Spleen (tissue), 11 donors: Measurements from ENCODE around the gene DAB2. TPM values are rescaled to one million over a fixed set of nuclear protein-coding genes. Genes with fewer than 3 reads are reported as not detected.

ENCODE experiments used
- DNase-seq: peaks from one replicate; pipeline ENCODE4 v3.0.0-alpha.2; 2020
- H3K27ac ChIP-seq, 8 donors: fragments of 200-600 bp; sonication (generic) in 7 of 8; 1 replicate in 4 of 8; 2 replicates in 4 of 8; pipeline versions ENCODE4 v1.5.0 to v1.8.0; 2016 to 2021; ENCODE audit warnings: inconsistent platforms in 4 of 8, mild to moderate bottlenecking in 4 of 8, moderate library complexity in 1 of 8
- H3K27me3 ChIP-seq, 7 donors: fragments of 200-600 bp; sonication (generic) in 6 of 7; replicated peaks in 1 of 7; 1 replicate in 4 of 7; 2 replicates in 3 of 7; pipeline versions ENCODE4 v1.5.0 to v1.8.0; 2016 to 2021; ENCODE audit warnings: inconsistent platforms in 3 of 7, mild to moderate bottlenecking in 1 of 7
- H3K36me3 ChIP-seq, 6 donors: fragments of 200-600 bp; sonication (generic) in 5 of 6; 1 replicate in 4 of 6; 2 replicates in 2 of 6; pipeline versions ENCODE4 v1.5.0 to v1.8.0; 2016 to 2021; ENCODE audit warnings: inconsistent platforms in 2 of 6
- H3K4me1 ChIP-seq, 6 donors: fragments of 200-600 bp; sonication (generic) in 5 of 6; 1 replicate in 3 of 6; 2 replicates in 3 of 6; pipeline versions ENCODE4 v1.5.0 to v1.8.0; 2016 to 2021; ENCODE audit warnings: inconsistent platforms in 3 of 6
- H3K4me3 ChIP-seq, 8 donors: fragments of 200-600 bp; sonication (generic) in 7 of 8; 1 replicate in 4 of 8; 2 replicates in 4 of 8; pipeline versions ENCODE4 v1.5.0 to v1.8.0; 2016 to 2021; ENCODE audit warnings: inconsistent platforms in 4 of 8, mild to moderate bottlenecking in 4 of 8, moderate library complexity in 2 of 8
- H3K9me3 ChIP-seq, 8 donors: fragments of 200-600 bp; sonication (generic) in 7 of 8; 1 replicate in 4 of 8; 2 replicates in 4 of 8; pipeline versions ENCODE4 v1.5.0 to v1.8.0; 2016 to 2021; ENCODE audit warnings: inconsistent platforms in 4 of 8
- CTCF ChIP-seq, 11 experiments: fragments of 200-600 bp in 7 of 11; fragments of 450-650 bp in 4 of 11; sonication (generic) in 4 of 11; IDR thresholded peaks in 8 of 11; conservative IDR thresholded peaks in 3 of 11; 1 replicate in 7 of 11; 2 replicates in 4 of 11; pipeline versions ENCODE4 v1.4.0 to v1.8.0; 2016 to 2021; ENCODE audit warnings: antibody characterized with exemption in 11 of 11, inconsistent platforms in 4 of 11, mild to moderate bottlenecking in 1 of 11
- POLR2A ChIP-seq, 3 donors: fragments of 450-650 bp; IDR thresholded peaks; one replicate each; pipeline ENCODE4 v1.5.1; 2017; ENCODE audit warnings: antibody characterized with exemption in 3 of 3, mild to moderate bottlenecking in 1 of 3
- POLR2AphosphoS5 ChIP-seq, 3 donors: sonication (generic); formaldehyde crosslinking; IDR thresholded peaks; one replicate each; pipeline ENCODE4 v1.5.1; 2017; ENCODE audit warnings: antibody characterized with exemption in 3 of 3
- WGBS, 5 donors: extraction: QIAGEN DNeasy Blood & Tissue Kit in 3 of 5; methylation state at CpG; one replicate each; pipeline versions ENCODE4 v1.1.5 to v1.1.7; 2013 to 2018; 5-methylcytosine and 5-hydroxymethylcytosine counted together
- intact Hi-C: fragments of 100-400 bp; cut with DNase I; formaldehyde crosslinking; loops from one replicate; pipeline ENCODE4 v1.15.0; 2023; ENCODE audit warnings: low total_unique reads
- polyA plus RNA-seq, 3 donors: library from polyadenylated mRNA; stranded (reverse); fragments of 200-250 nt; gene quantifications; one replicate each; pipeline ENCODE4 v1.2.1, GENCODE V29; 2013
- total RNA-seq, 7 donors: library from RNA; depleted of rRNA in 3 of 7; stranded (reverse); fragments of >200 nt in 3 of 7; fragmentation: NEBNext Ultra II Directional in 4 of 7; extraction: Animal tissue kit (Norgen Biotek cat#: 25700) in 4 of 7; gene quantifications; one replicate each; pipeline versions ENCODE4 v1.1.0 to v1.2.1, GENCODE V29; 2016 to 2021
- donor health status: healthy with polysubstance abuse.
- donor health status: DM: no; HTN: no; CAD: no; lungs with moderate emphysema.
- donor health status: DM: no; HTN: no; CAD: no.
- donor health status: Bipolar disorder and iron deficiency.
- donor health status: healthy.
- donor health status: DM: no; HTN: no; CAD: no.
- donor health status: DM: yes; HTN: yes; CAD: no.

DAB2 gene
- total and polyA plus RNA-seq, 10 donors = 19.4 to 206 (median 125) TPM

GRCh38 chr5:39440958-39441624, 16.3 kb upstream of the DAB2 start:
- no peak for TF ChIP-seq POLR2AphosphoS5 (IDR thresholded peaks at IDR 0.05)
- no peaks in the 10 kb centered on the region for H3K36me3 ChIP-seq

GRCh38 chr5:39440192-39440957, 15.6 kb upstream of the DAB2 start:
- H3K36me3 ChIP-seq = no peaks in the 10 kb centered on the region
- no peaks in the 10 kb centered on the region for H3K27me3 ChIP-seq
- no peaks in the 10 kb centered on the region for H3K9me3 ChIP-seq
- intact Hi-C loops = no loop called here
- peak overlapping the region in 3 of 8 donors; percentile 16 to 45 (median 28) for H3K27ac ChIP-seq
- H3K4me3 ChIP-seq = no peak overlapping the region
- H3K4me1 ChIP-seq = peaks cover 4 to 28% (median 17%) of the 10 kb centered on the region in 6 donors
- DNase-seq = no peak
- WGBS, 5 donors = 73 to 83% (median 80%) methylated on average over 3 of the region's 3 CpGs
- TF ChIP-seq POLR2A (IDR thresholded peaks at IDR 0.05) (no peak), POLR2AphosphoS5 (IDR thresholded peaks at IDR 0.05) (no peak), CTCF (IDR thresholded peaks at IDR 0.05 in 8 of 11, conservative IDR thresholded peaks at IDR 0.05 in 3 of 11) (no peak)

More at GRCh38 chr5:39440958-39441624, 16.3 kb upstream of the DAB2 start:
- peaks cover 4 to 28% (median 17%) of the 10 kb centered on the region in 6 donors for H3K4me1 ChIP-seq
- H3K4me3 ChIP-seq = no peak overlapping the region
- no peaks in the 10 kb centered on the region for H3K27me3 ChIP-seq
- no peak for DNase-seq
- H3K27ac ChIP-seq = peak overlapping the region in 4 of 8 donors; percentile 16 to 64 (median 36)
- no peaks in the 10 kb centered on the region for H3K9me3 ChIP-seq
- intact Hi-C loops = no loop called here
- WGBS, 5 donors = 72 to 83% (median 82%) methylated on average over 2 of the region's 2 CpGs

- 64 to 85% (median 79%) methylated on average over 3 of the region's 3 CpGs for WGBS, 5 donors
- peaks cover 4 to 28% (median 17%) of the 10 kb centered on the region in 6 donors for H3K4me1 ChIP-seq
- no peaks in the 10 kb centered on the region for H3K27me3 ChIP-seq
- H3K4me3 ChIP-seq = no peak overlapping the region
- TF ChIP-seq POLR2A (IDR thresholded peaks at IDR 0.05) (no peak), POLR2AphosphoS5 (IDR thresholded peaks at IDR 0.05) (no peak), CTCF (IDR thresholded peaks at IDR 0.05 in 8 of 11, conservative IDR thresholded peaks at IDR 0.05 in 3 of 11) (no peak)
- intact Hi-C loops = no loop called here
- H3K27ac ChIP-seq = peak overlapping the region in 1 of 8 donors; percentile 45
- no peaks in the 10 kb centered on the region for H3K36me3 ChIP-seq
- no peak for DNase-seq
- no peaks in the 10 kb centered on the region for H3K9me3 ChIP-seq
Observed at GRCh38 chr5:39439582-39440162, 14.9 kb upstream of the DAB2 start.

GRCh38 chr5:39437467-39437866, 12.7 kb upstream of the DAB2 start:
- WGBS, 5 donors = 0 to 9% (median 5%) methylated on average over 1 of the region's 1 CpG
- DNase-seq = no peak
- Histone ChIP-seq H3K4me1 (peaks cover 4 to 28% (median 16%) of the 10 kb centered on the region in 6 donors), H3K27me3 (no peaks in the 10 kb centered on the region), H3K27ac (no peak overlapping the region), H3K4me3 (no peak overlapping the region), H3K36me3 (no peaks in the 10 kb centered on the region), H3K9me3 (no peaks in the 10 kb centered on the region)
- TF ChIP-seq POLR2AphosphoS5 (IDR thresholded peaks at IDR 0.05) (no peak), POLR2A (IDR thresholded peaks at IDR 0.05) (no peak), CTCF (IDR thresholded peaks at IDR 0.05 in 8 of 11, conservative IDR thresholded peaks at IDR 0.05 in 3 of 11) (no peak)
- intact Hi-C loops = no loop called here
